HepG2 (cell line): ENCODE results near the gene ZFAND3.

Experiments used
- ETV5 ChIP-seq: IDR thresholded peaks from 2 replicates; pipeline ENCODE4 v1.6.1; 2018; ENCODE audit warnings: missing biosample characterization, missing genetic modification reagents, inconsistent platforms, borderline replicate concordance
- JUN ChIP-seq: sonication (generic); formaldehyde crosslinking; IDR thresholded peaks from 2 replicates; pipeline ENCODE4 v1.4.0; 2020; ENCODE audit warnings: mild to moderate bottlenecking, missing genetic modification reagents
- MED1 ChIP-seq: sonication (generic); formaldehyde crosslinking; IDR thresholded peaks from 2 replicates; pipeline ENCODE4 v1.4.0; 2020; ENCODE audit warnings: missing genetic modification reagents
- PCBP2 ChIP-seq: fragments of 200-400 bp; formaldehyde crosslinking; optimal IDR thresholded peaks from 2 replicates; pipeline ENCODE3; 2018; ENCODE audit warnings: low read length, low read depth; ENCODE audit not compliant: poor library complexity, severe bottlenecking
- YY1 ChIP-seq: IDR thresholded peaks from 2 replicates; pipeline ENCODE4 v1.6.1; 2011; ENCODE audit warnings: low read length, low read depth, moderate library complexity, mild to moderate bottlenecking; ENCODE audit not compliant: insufficient read depth, insufficient replicate concordance
- ZBTB7A ChIP-seq: sonication (generic); formaldehyde crosslinking; IDR thresholded peaks from 2 replicates; pipeline ENCODE4 v1.8.0; 2022; ENCODE audit warnings: mild to moderate bottlenecking, missing genetic modification reagents
- ZFP90 ChIP-seq: sonication (generic); formaldehyde crosslinking; IDR thresholded peaks from 2 replicates; pipeline ENCODE4 v1.8.0; 2022; ENCODE audit warnings: missing genetic modification reagents, mild to moderate bottlenecking, inconsistent platforms, borderline replicate concordance
- ZNF569 ChIP-seq: sonication (generic); formaldehyde crosslinking; IDR thresholded peaks from 2 replicates; pipeline ENCODE4 v1.5.0; 2020; ENCODE audit warnings: mild to moderate bottlenecking, missing genetic modification reagents, moderate library complexity, borderline replicate concordance
- TF ChIP-seq, protein P1 (sequence below), 2 experiments: IDR thresholded peaks; 2 replicates each; pipeline ENCODE4 v1.6.1; 2011 to 2012; ENCODE audit warnings: low read length in 2 of 2, borderline replicate concordance in 1 of 2, low read depth in 1 of 2, mild to moderate bottlenecking in 1 of 2, moderate library complexity in 1 of 2
- TF ChIP-seq, protein P2 (sequence below), 2 experiments: sonication (generic) in 1 of 2; formaldehyde crosslinking in 1 of 2; IDR thresholded peaks; 2 replicates each; pipeline versions ENCODE4 v1.5.1 to v1.6.1; 2011 to 2020; ENCODE audit warnings: borderline replicate concordance in 1 of 2, low read depth in 1 of 2, low read length in 1 of 2, mild to moderate bottlenecking in 1 of 2, missing genetic modification reagents in 1 of 2, moderate library complexity in 1 of 2

- TF ChIP-seq, protein P1, sequence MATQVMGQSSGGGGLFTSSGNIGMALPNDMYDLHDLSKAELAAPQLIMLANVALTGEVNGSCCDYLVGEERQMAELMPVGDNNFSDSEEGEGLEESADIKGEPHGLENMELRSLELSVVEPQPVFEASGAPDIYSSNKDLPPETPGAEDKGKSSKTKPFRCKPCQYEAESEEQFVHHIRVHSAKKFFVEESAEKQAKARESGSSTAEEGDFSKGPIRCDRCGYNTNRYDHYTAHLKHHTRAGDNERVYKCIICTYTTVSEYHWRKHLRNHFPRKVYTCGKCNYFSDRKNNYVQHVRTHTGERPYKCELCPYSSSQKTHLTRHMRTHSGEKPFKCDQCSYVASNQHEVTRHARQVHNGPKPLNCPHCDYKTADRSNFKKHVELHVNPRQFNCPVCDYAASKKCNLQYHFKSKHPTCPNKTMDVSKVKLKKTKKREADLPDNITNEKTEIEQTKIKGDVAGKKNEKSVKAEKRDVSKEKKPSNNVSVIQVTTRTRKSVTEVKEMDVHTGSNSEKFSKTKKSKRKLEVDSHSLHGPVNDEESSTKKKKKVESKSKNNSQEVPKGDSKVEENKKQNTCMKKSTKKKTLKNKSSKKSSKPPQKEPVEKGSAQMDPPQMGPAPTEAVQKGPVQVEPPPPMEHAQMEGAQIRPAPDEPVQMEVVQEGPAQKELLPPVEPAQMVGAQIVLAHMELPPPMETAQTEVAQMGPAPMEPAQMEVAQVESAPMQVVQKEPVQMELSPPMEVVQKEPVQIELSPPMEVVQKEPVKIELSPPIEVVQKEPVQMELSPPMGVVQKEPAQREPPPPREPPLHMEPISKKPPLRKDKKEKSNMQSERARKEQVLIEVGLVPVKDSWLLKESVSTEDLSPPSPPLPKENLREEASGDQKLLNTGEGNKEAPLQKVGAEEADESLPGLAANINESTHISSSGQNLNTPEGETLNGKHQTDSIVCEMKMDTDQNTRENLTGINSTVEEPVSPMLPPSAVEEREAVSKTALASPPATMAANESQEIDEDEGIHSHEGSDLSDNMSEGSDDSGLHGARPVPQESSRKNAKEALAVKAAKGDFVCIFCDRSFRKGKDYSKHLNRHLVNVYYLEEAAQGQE (IDR thresholded peaks at IDR 0.05; ENCODE audit: borderline replicate concordance in 1 of 2, low read depth in 1 of 2, low read length in 2 of 2) = no peak
- no peak for TF ChIP-seq PCBP2
- no peak for TF ChIP-seq YY1
- TF ChIP-seq JUN = no peak
- TF ChIP-seq ZBTB7A (CRISPR knock-in tag) = no peak
- TF ChIP-seq, protein P2, sequence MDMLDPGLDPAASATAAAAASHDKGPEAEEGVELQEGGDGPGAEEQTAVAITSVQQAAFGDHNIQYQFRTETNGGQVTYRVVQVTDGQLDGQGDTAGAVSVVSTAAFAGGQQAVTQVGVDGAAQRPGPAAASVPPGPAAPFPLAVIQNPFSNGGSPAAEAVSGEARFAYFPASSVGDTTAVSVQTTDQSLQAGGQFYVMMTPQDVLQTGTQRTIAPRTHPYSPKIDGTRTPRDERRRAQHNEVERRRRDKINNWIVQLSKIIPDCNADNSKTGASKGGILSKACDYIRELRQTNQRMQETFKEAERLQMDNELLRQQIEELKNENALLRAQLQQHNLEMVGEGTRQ (IDR thresholded peaks at IDR 0.05; ENCODE audit: low read depth, low read length) = no peak
- TF ChIP-seq, protein P2 (CRISPR knock-in tag; IDR thresholded peaks at IDR 0.05; ENCODE audit: borderline replicate concordance) = no peak
- TF ChIP-seq ETV5 = no peak
- TF ChIP-seq MED1 (CRISPR knock-in tag) = no peak
- no peak for TF ChIP-seq ZFP90 (CRISPR knock-in tag)
- no peak for TF ChIP-seq ZNF569 (CRISPR knock-in tag)
These were observed 31.3 kb upstream of the ZFAND3 start for GRCh38 chr6:37788259-37788658.
